Activated naive CD4-positive, alpha-beta T cell (primary cell): ENCODE measurements around the gene JAM3.

ENCODE experiments used
- DNase-seq, 4 experiments: peaks; one replicate each; lab custom pipeline; 2025; lab: John Stamatoyannopoulos, UW

JAM3 gene

GRCh38 chr11:134145715-134146114 lies 76.8 kb downstream of the JAM3 start:
- no peak for DNase-seq

DNA sequence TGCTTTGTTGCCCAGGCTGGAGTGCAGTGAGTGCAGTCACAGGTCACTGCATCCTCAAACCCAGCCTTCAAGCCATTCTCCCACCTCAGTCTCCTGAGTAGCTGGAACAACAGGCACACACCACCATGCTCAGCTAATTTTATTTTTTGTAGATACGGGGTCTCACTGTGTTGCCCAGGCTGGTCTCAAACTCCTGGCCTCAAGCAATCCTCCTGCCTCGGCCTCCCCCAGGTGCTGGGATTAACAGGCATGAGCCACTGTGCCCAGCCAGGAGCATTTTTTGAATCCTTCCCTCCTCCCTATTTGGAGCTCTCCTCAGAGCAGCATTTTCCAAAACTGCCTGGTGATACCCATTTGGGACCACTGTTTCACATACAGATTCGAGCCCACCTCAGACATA lies 77.7 kb downstream of the JAM3 start:
- no peak for DNase-seq

DNA sequence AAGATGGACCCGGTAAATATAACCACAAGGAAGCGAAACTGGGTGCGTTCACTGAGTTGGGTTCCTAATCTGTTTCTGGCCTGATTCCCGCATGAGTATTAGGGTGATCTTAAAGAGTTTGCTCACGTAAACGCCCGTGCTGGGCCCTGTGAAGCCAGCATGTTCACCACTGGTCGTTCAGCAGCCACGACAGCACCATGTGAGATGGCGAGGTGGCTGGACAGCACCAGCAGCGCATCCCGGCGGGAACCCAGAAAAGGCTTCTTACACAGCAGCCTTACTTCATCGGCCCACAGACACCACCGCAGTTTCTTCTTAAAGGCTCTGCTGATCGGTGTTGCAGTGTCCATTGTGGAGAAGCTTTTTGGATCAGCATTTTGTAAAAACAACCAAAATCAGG lies 80.5 kb downstream of the JAM3 start:
- DNase-seq, result no peak

GRCh38 chr11:134150195-134150903 lies 81.5 kb downstream of the JAM3 start:
- no peak for DNase-seq

- DNase-seq, result no peak
Observed at GRCh38 chr11:134151083-134151747, 82.3 kb downstream of the JAM3 start.

- no peak for DNase-seq
Observed at GRCh38 chr11:134152696-134153095, 83.8 kb downstream of the JAM3 start.

- DNase-seq, result no peak
Observed at GRCh38 chr11:134153147-134153905, 84.5 kb downstream of the JAM3 start.

- no peak for DNase-seq
Observed at GRCh38 chr11:134154441-134154840, 85.6 kb downstream of the JAM3 start.

DNA sequence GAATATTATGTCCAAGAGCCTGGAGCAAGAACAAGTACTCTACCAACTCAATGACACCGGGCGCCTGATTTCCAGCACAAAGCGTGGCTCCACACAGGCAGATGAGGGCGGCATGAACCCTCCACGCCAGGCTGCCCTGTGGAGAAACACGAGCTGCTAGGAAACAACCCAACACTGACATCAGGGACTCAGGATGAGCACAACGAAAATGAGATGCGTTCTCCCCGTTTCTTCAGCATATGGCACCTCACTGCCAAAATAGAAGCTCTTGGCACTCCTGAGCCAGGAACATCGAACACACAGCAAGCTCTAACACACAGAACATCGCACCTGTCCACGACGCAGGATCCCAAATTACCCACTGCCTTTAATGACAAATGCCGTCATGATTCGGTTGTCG lies 86.6 kb downstream of the JAM3 start:
- no peak for DNase-seq

DNA sequence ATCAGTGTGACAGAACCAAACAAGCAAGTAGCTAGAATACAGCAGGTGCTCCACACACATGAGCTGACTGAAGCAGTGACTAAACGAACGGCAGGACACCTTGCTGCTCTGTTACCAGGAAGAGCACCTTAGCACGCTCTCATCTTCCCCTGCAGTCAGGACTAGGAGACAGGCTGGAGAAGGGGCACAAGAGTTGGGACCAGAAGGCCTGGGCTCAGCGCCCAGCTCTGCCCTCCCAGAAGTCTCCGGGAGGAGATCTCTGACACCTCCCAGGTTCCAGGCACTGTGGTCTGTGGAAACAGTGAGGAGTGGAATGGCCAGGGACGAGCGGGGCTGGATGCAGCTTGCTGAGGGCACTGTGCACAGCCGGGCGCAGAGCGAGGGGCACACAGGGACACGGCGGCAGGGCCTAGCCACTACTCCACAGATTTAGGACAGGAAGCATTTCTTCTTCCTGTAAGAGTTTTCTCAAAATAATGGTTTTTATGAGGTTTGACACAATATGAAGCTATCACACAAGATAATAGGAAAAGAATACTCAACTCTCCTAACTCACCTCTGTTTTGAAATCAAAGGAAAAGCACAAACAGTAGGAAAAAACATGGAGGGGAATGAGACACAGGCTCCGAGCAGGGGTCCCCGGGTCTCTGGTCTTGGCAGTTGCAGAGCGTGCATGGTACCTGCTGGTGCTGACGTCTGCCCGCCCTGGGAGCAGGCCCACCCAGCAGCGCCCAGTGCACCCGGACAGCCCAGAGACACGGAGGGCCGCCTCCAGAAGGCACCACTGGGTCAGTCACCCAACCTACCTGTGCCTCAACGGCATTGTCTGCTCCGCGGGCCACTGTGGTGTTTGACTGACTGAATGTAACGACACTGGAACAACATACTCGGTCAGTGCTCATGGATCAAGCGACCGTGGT lies 87.3 kb downstream of the JAM3 start:
- no peak for DNase-seq

- DNase-seq, result no peak
Observed at GRCh38 chr11:134157451-134157850, 88.6 kb downstream of the JAM3 start.

GRCh38 chr11:134158023-134158422 lies 89.2 kb downstream of the JAM3 start:
- no peak for DNase-seq

DNA sequence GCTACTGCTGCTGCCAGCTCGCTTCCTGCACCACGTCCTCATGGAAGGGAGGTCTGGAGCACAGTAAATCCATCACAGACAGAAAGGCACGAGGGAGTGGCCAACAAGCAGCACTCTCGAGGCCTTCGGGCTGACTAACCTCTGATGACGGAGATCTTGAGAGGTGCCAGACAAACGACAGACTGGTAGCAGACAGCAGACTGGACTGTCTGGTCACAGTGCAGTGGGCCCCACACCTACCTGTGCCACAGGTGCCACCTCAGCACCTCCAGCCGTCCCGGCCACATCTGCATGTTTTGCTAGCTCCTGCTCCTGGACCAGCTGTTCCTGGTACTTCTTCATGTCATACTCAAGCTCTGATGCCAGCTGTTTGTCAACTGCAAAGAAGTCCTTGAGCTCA lies 90.8 kb downstream of the JAM3 start:
- no peak for DNase-seq

GRCh38 chr11:134164490-134165370 lies 95.9 kb downstream of the JAM3 start:
- no peak for DNase-seq

DNA sequence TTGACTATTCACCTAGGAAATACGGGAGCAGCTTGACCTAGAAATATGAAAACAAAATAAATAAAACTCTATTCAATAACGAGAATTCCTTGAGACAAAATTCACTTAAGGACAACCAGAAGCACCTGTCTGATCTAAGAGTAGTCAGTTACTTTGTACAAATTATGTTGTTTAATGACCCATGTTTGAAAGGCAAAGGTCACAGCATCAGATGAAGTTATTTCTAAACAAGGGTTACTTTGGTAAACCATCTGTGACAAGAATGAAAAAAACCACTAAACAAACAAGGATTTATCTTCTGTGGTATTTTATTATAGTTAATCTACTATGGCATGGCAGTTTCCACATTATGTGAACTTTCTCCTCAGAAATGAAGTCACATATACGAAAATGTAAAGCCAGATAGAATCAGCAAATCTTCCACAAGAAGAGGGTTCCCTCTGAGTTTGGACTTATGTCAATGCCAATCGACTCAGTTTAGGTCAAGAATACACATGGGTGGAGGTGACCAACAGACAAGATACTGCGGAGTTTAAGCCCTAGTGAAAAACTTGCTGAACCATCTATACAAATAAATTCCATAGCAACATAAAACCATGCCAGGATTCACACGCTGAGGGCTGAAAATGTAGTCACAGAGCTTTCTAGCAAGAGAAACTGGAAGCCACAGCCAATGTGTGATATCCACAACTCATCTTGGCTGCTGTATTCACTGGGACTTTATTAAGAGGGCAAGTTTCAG lies 101.5 kb downstream of the JAM3 start:
- no peak for DNase-seq

DNA sequence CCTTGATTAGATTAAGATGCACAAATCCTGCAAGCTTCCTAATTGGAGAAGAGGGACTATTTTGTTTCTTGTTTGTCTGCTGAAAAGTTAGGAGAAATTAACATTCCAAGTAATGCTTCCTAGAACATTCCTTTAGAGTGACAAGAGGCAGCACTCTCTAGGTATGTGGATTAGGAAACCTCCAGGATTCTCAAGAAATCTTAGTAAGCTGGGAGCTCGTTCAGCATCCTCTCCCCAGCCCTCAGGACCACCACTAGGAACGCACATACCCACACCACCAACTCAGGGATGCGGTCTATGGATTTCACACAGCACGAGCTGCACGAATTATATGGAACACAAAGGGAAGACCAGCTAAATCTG lies 102.0 kb downstream of the JAM3 start:
- DNase-seq, result no peak

DNA sequence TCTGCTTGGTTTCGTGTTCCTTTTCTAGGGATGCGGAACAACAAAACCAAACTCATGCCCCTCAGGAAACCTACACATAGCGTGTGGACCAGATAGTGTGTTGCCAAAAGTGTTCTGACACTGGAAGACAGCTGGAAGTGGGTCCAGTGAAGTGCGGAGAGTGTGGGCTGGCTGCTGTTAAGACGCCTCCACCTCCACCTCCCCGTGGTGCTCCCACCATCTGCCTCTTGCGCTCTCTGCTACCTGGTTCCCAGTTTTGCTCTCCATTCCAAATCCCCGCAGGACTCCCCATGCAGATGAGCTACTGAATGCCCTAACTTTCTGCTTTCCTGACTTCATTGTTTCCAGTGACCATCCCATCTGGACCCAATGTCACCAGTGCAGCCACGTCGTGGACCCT lies 103.1 kb downstream of the JAM3 start:
- DNase-seq, result no peak

- no peak for DNase-seq
Observed at GRCh38 chr11:134173296-134173695, 104.4 kb downstream of the JAM3 start.

GRCh38 chr11:134176284-134176683 lies 107.4 kb downstream of the JAM3 start:
- DNase-seq, result no peak

GRCh38 chr11:134178032-134178674 lies 109.3 kb downstream of the JAM3 start:
- DNase-seq, result no peak
